OCI-LY1 (cell line): ENCODE measurements around the gene IER3IP1.

Source experiments
- EZH2 ChIP-seq: fragments of 200-600 bp; sonication (generic), shearing (Covaris generic); IDR thresholded peaks from 2 replicates; pipeline ENCODE4 v1.8.0; 2017; ENCODE audit warnings: borderline replicate concordance, mixed run types, mild to moderate bottlenecking, antibody characterized with exemption, low read length, moderate library complexity, mixed read lengths
- TF ChIP-seq, protein P1 (sequence below): fragments of 200-600 bp; sonication (generic), shearing (Covaris generic); IDR thresholded peaks from 2 replicates; pipeline ENCODE4 v1.5.1; 2017; ENCODE audit warnings: mild to moderate bottlenecking, antibody characterized with exemption, low read length, moderate library complexity, mixed read lengths

DNA sequence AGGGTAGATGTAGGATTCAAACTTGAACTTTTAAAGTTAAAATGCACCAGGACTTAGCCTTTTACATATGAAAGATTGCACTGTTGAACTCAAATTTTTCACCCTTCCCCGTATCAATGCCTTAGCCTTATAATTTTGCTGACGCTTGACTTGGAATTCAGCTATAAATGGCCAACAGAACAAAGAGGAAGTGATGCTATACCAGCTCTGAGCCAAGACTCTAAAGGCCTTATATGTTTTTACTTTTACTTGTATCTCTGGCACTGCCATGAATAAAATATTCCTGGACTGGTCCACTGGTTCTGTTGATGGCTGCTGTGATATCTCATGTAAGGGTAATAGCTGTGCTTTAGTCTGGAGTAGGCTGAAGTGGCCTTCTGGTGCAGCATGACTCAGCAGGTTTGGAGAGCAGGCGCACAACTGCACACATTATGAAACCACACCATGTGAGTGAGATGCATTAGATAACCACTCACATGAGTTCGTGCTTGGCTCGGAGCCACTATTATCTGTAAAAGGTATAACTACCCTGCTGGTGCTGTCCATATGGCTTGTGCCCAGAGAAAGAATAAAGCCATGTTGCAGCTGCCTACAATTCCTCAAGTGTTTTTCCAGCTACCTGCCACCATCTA lies 8.4 kb upstream of the IER3IP1 start:
- TF ChIP-seq, protein P1, sequence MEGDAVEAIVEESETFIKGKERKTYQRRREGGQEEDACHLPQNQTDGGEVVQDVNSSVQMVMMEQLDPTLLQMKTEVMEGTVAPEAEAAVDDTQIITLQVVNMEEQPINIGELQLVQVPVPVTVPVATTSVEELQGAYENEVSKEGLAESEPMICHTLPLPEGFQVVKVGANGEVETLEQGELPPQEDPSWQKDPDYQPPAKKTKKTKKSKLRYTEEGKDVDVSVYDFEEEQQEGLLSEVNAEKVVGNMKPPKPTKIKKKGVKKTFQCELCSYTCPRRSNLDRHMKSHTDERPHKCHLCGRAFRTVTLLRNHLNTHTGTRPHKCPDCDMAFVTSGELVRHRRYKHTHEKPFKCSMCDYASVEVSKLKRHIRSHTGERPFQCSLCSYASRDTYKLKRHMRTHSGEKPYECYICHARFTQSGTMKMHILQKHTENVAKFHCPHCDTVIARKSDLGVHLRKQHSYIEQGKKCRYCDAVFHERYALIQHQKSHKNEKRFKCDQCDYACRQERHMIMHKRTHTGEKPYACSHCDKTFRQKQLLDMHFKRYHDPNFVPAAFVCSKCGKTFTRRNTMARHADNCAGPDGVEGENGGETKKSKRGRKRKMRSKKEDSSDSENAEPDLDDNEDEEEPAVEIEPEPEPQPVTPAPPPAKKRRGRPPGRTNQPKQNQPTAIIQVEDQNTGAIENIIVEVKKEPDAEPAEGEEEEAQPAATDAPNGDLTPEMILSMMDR: no peak
- TF ChIP-seq EZH2: no peak
